NCI-H345 treated with DMSO at 0.1 percent for 48 hours (cell line): Measurements from ENCODE around the gene SUPT3H.

Experiments used
- DNase-seq: peaks from one replicate; lab custom pipeline; 2025; ENCODE audit not compliant: unreplicated experiment; lab: John Stamatoyannopoulos, UW

SUPT3H gene

GRCh38 chr6:45265246-45265645 lies 112.5 kb downstream of the SUPT3H start:
- no peak for DNase-seq

DNA sequence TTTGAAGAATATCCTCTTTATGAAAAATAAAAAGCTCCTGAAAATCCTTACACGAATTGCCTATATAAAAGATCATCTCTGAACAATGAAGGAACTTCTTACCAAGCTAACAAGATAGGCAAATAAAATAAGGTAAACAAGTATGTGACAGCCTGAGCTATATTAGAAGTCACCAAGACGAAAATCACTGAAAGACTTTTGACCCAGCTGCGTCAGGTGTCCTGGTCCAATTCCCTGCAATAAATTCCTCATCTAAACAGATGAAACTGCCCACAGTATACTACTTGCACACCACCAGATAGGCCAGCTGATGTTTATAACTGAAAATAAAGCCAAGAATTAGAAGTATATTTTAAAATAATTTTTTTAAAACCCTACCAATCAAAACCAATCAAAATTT lies 117.0 kb downstream of the SUPT3H start:
- DNase-seq = no peak

GRCh38 chr6:45256697-45257695 lies 120.7 kb downstream of the SUPT3H start:
- no peak for DNase-seq

DNA sequence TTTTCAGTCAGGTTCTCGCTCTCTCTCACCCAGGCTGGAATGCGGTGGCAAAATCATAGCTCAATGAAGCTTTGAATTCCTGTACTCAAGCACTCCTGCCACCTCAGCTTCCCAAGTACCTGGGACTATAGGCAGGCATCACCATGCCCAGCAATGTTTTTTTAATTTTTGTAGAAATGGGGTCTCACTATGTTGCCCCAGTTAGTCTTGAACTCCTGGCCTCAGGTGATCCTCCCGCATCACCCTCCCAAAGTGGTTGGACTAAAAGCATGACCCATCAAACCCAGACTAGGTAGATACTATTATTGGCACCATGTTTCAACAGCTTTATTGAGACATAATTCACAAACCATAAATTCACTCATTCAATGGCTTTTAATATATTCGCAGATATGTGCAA lies 122.3 kb downstream of the SUPT3H start:
- no peak for DNase-seq

DNA sequence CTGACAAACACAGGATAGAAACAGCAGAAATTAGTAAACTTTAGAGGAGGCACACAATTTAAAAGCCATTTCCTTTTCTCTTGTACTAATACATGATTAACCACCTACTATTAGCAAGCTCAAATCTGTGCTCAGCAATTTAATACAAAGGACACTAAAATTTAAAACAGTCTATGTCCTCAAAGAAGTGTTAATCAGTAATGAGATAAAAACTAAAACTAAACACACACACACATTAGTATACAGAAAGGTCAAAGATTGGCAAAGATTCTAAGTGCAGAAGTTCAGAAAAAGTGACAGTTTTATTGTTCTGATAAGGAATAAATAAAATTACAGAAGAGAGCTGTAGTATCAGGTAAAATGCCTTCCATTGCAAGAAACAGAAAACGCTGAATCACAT lies 123.5 kb downstream of the SUPT3H start:
- DNase-seq = no peak

DNA sequence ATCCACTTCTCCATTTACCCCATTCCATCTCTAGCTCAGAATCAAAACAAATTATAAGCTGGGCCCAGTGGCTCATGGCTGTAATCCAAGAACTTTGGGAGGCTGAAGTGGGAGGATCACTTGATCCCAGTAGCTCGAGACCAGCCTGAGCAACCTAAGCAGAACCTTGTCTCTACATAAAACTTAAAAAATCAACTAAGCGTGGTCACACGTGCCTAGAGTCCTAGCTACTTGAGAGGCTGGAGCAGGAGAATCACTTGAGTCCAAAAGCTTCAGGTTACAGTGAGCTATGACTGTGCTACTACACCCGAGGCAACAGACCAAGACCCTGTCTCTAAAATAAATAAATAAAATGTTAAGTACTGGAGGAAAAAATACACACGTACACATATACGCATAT lies 124.3 kb downstream of the SUPT3H start:
- no peak for DNase-seq

DNA sequence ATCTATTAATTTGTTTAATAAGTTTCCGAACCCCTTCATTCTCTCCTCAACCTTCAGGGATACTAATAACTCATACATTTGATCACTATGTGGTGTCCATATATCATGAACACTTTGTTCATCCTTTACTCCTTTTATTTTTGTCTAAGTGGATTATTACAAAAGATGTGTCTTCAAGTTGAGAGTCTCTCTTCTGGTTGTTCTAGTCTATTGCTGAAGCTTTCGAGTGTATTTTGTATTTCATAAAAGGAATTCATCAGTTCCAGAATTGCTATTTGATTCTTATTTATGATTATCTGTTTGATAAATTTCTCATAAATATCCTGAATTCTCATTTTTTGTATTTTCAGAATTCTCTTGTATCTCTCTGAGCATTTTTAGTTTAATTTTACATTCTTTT lies 146.1 kb downstream of the SUPT3H start:
- DNase-seq = no peak

DNA sequence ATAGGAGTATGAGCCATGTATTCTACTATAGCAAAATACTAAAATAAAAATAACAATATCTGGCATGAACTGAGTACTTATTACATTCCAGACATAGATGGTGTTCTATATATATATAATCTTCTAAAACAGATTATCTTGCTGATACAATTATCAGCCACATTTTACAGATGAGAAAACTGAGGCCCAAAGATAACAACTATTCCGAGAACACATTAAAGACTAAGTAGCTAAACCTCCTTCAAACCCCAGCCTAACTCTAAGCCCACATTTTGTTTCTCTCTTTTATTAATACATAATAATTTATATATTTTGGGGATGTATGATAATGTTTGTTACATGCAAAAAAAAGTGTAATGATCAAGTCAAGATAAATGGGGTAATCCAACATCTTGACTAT lies 148.3 kb downstream of the SUPT3H start:
- no peak for DNase-seq

- DNase-seq = no peak
Measured at GRCh38 chr6:45226081-45226480, 151.7 kb downstream of the SUPT3H start.

DNA sequence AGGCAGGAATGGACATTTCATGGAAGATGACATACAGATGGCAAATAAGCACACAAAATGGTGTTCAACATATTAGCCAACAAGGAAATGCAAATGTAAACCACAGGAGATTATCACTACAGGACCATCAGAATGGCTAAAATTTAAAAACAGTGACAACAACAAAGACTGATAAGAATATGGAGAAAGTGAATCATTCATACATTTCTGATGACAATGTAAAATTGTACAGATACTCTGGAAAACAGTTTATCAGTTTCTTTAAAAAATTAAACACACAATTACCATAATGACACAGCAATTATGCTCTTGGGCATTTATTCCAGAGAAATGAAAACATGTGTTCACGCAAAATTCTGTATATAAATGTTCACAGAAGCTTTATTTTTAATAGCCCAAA lies 155.4 kb downstream of the SUPT3H start:
- DNase-seq = no peak

DNA sequence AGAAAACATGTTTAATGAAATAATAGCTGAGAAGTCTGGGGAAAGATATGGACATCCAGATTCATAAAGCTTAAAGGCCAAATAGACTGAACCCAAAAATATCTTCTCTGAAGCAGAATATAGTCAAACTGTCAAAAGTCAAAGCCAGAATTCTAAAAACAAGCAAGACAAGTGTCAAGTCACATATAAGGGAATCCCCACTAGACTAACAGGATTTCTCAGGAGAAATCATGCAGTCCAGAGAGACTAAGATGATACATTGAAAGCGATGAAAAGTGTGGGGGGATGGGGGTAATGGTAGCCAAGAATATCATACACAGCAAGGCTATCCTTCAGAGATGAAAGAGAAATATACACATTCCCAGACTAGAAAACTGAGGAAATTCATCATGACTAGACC lies 162.0 kb downstream of the SUPT3H start:
- DNase-seq = no peak

- no peak for DNase-seq
Measured at GRCh38 chr6:45212976-45213375, 164.8 kb downstream of the SUPT3H start.

DNA sequence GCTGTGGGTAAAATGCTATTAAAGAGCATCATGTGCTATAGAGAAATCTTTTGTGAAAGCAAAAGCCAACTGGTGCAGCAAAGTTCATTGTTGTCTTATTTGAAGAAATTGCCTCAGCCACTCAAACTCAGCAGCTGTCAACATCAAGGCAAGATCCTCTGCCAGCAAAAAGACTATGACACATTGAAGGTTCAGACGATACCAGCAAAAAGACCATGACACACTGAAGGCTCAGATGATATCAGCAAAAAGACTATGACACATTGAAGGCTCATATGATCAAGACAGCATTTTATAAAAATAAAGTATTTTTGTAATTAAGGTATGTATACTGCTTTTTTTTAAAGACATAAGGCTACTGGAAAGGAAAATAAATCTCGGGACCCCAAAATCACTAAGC lies 168.0 kb downstream of the SUPT3H start:
- no peak for DNase-seq

- no peak for DNase-seq
Measured at GRCh38 chr6:45206793-45207492, 170.8 kb downstream of the SUPT3H start.

GRCh38 chr6:45201484-45201883 lies 176.2 kb downstream of the SUPT3H start:
- DNase-seq = no peak

DNA sequence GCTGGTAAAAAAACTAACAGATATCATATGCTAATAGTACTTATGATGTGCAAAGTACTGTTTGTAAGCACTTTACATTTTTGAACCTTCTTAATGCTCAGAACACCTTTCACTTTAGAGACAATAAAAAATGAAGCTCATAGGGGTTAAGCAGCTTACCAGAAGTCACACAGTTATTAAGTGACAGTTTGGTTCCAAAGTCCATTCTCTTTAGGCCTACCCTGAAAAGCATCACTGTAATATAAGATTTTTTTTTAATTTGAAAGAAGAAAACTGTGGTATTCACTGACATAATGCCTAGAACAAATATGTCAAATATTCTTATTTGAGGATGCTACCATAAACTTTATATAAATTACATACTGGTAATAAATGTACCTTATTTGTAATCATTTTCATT lies 177.2 kb downstream of the SUPT3H start:
- DNase-seq = no peak

DNA sequence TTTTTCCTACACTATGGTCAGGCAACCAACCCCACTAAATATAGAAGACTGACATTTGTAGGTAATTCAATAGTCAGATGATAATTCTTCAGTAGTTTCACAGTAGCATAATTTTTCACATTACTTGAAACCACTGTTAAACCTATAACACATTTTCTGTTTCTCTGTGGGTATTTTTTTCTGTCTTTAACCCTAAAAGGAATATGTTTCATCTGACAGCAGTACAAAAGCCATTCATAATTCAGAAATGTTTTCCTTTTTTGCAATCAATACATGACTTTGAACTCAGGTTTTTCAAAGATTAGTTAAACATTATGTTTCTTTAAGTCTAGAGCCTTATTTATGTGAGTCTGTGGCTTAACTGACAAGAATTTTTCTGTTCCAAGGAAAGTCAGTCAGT lies 178.2 kb downstream of the SUPT3H start:
- no peak for DNase-seq

- no peak for DNase-seq
Measured at GRCh38 chr6:45196121-45196520, 181.6 kb downstream of the SUPT3H start.

DNA sequence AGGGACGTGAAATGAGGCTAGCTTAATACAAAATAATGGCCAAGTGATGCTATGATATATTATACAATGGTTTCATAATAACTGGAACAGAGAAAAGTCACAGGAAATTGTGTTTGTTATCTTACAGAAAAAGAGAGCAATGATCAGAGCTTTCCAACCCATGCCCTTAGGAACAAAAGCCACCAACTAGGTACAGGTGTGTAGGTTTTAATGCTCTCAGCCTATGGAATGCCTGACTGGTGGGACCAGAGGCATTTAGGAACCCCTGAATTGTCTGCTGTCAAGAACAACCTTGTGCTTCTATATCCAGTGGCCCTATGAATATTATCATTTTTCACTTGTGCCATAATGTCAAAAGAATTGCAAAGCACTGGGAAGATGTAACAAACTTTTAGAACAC lies 182.6 kb downstream of the SUPT3H start:
- no peak for DNase-seq

GRCh38 chr6:45192556-45192955 lies 185.2 kb downstream of the SUPT3H start:
- DNase-seq = no peak

GRCh38 chr6:45191414-45191813 lies 186.3 kb downstream of the SUPT3H start:
- DNase-seq = no peak

GRCh38 chr6:45187836-45188235 lies 189.9 kb downstream of the SUPT3H start:
- no peak for DNase-seq
